Gastroesophageal sphincter (tissue), 4 donors: Measurements from ENCODE around the gene CHD5. TPM values are rescaled to one million over a fixed set of nuclear protein-coding genes. Genes with fewer than 3 reads are reported as not detected.

Experiments
- ATAC-seq: fragments of 150-250 bp; one replicate; pipeline ENCODE4 v1.9.1; 2016; ENCODE audit warnings: mild to moderate bottlenecking, moderate library complexity
- H3K27ac ChIP-seq, 4 donors: fragments of 200-600 bp; sonication (generic) in 3 of 4; 1 replicate in 3 of 4; 2 replicates in 1 of 4; pipeline ENCODE4 v1.5.1; 2016 to 2019
- H3K27me3 ChIP-seq: fragments of 200-600 bp; sonication (generic); one replicate; pipeline ENCODE4 v1.5.1; 2019
- H3K36me3 ChIP-seq, 2 donors: fragments of 200-600 bp; sonication (generic); one replicate each; pipeline ENCODE4 v1.5.1; 2019; ENCODE audit warnings: control low read depth in 1 of 2
- H3K4me1 ChIP-seq, 3 donors: fragments of 200-600 bp; sonication (generic); 1 replicate in 2 of 3; 2 replicates in 1 of 3; pipeline ENCODE4 v1.5.1; 2016 to 2019; ENCODE audit warnings: control low read depth in 2 of 3
- H3K4me3 ChIP-seq, 2 donors: fragments of 200-600 bp; sonication (generic); one replicate each; pipeline ENCODE4 v1.5.1; 2019; ENCODE audit warnings: mild to moderate bottlenecking in 1 of 2, moderate library complexity in 1 of 2
- H3K9me3 ChIP-seq, 3 donors: fragments of 200-600 bp; sonication (generic); one replicate each; pipeline ENCODE4 v1.5.1; 2017 to 2019; ENCODE audit warnings: control low read depth in 2 of 3
- CTCF ChIP-seq, 4 experiments: fragments of 200-600 bp in 2 of 4; fragments of 450-650 bp in 2 of 4; sonication (generic) in 1 of 4; IDR thresholded peaks; one replicate each; pipeline ENCODE4 v1.5.1; 2017 to 2019; ENCODE audit warnings: antibody characterized with exemption in 4 of 4, mild to moderate bottlenecking in 2 of 4, moderate library complexity in 2 of 4
- EP300 ChIP-seq: sonication (generic); formaldehyde crosslinking; IDR thresholded peaks from one replicate; pipeline ENCODE4 v1.6.1; 2017; ENCODE audit warnings: antibody characterized with exemption, mild to moderate bottlenecking
- POLR2A ChIP-seq, 2 donors: fragments of 450-650 bp; IDR thresholded peaks; one replicate each; pipeline ENCODE4 v1.6.1; 2017; ENCODE audit warnings: antibody characterized with exemption in 2 of 2, mild to moderate bottlenecking in 2 of 2, moderate library complexity in 1 of 2
- POLR2AphosphoS5 ChIP-seq: sonication (generic); formaldehyde crosslinking; IDR thresholded peaks from one replicate; pipeline ENCODE4 v1.6.1; 2017; ENCODE audit warnings: antibody characterized with exemption
- WGBS, 2 donors: methylation state at CpG; one replicate each; pipeline ENCODE4 v1.1.5; 2018; ENCODE audit warnings: low coverage in 1 of 2; 5-methylcytosine and 5-hydroxymethylcytosine counted together
- total RNA-seq, 4 donors: library from RNA; depleted of rRNA; stranded (reverse); fragments of >200 nt; gene quantifications; one replicate each; pipeline ENCODE4 v1.1.0, GENCODE V29; 2016

CHD5 gene
- total RNA-seq, 4 donors from 2014 or later: 4.4 to 34.9 (median 9.2) TPM

DNA sequence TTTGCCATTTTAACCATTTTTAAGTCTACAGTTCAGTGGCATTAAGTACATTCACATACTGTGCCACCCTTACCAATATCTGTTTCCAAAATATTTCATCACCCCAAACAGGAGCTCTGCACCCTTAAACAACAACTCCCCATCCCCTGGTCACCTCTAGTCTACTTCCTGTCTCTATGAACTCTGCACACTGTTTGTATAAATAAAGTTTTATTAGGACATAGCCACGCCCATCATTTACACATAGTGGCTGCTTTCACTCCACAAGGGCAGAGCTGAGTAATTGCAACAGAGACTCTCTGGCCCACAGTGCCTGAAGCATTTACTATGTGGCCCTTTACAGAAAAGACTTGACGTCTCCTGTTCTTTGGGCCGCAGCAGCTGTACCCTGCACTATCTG, 104.4 kb downstream of the CHD5 start:
- 86 to 100% methylated on average over 1 of the region's 3 CpGs for WGBS, 2 donors
- no peaks in the 10 kb centered on the region for H3K9me3 ChIP-seq
- H3K4me3 ChIP-seq: no peak overlapping the region
- H3K4me1 ChIP-seq: peaks cover 0 to 6% (median 0%) of the 10 kb centered on the region in 3 donors
- no peaks in the 10 kb centered on the region for H3K27me3 ChIP-seq
- H3K36me3 ChIP-seq: peaks cover 0 to 10% of the 10 kb centered on the region in 2 donors
- no peak overlapping the region for H3K27ac ChIP-seq
- no peak for TF ChIP-seq CTCF (IDR thresholded peaks at IDR 0.05)
- TF ChIP-seq POLR2A (IDR thresholded peaks at IDR 0.05): no peak
- TF ChIP-seq EP300: no peak
- no peak for TF ChIP-seq POLR2AphosphoS5
- ATAC-seq: no peak

GRCh38 chr1:6074192-6074901, 105.8 kb downstream of the CHD5 start:
- ATAC-seq: no peak
- WGBS, 2 donors: 98 to 99% methylated on average over 7 to 15 of the region's 21 CpGs
- TF ChIP-seq POLR2AphosphoS5: no peak
- TF ChIP-seq POLR2A (IDR thresholded peaks at IDR 0.05): no peak
- TF ChIP-seq EP300: no peak
- TF ChIP-seq CTCF (IDR thresholded peaks at IDR 0.05): no peak
- H3K27ac ChIP-seq: no peak overlapping the region
- H3K9me3 ChIP-seq: no peaks in the 10 kb centered on the region
- H3K27me3 ChIP-seq: no peaks in the 10 kb centered on the region
- peaks cover 0 to 8% of the 10 kb centered on the region in 2 donors for H3K36me3 ChIP-seq
- H3K4me1 ChIP-seq: no peaks in the 10 kb centered on the region
- H3K4me3 ChIP-seq: no peak overlapping the region

GRCh38 chr1:6073480-6074053, 106.6 kb downstream of the CHD5 start:
- TF ChIP-seq POLR2A (IDR thresholded peaks at IDR 0.05) (no peak), EP300 (no peak), POLR2AphosphoS5 (no peak), CTCF (IDR thresholded peaks at IDR 0.05) (no peak)
- H3K36me3 ChIP-seq: peaks cover 0 to 8% of the 10 kb centered on the region in 2 donors
- no peak for ATAC-seq
- no peaks in the 10 kb centered on the region for H3K27me3 ChIP-seq
- no peak overlapping the region for H3K4me3 ChIP-seq
- no peaks in the 10 kb centered on the region for H3K9me3 ChIP-seq
- H3K27ac ChIP-seq: no peak overlapping the region
- WGBS, 2 donors: 100% methylated on average over 1 of the region's 15 CpGs; no CpG with 5 or more reads in 1 of the 2 donors
- no peaks in the 10 kb centered on the region for H3K4me1 ChIP-seq

DNA sequence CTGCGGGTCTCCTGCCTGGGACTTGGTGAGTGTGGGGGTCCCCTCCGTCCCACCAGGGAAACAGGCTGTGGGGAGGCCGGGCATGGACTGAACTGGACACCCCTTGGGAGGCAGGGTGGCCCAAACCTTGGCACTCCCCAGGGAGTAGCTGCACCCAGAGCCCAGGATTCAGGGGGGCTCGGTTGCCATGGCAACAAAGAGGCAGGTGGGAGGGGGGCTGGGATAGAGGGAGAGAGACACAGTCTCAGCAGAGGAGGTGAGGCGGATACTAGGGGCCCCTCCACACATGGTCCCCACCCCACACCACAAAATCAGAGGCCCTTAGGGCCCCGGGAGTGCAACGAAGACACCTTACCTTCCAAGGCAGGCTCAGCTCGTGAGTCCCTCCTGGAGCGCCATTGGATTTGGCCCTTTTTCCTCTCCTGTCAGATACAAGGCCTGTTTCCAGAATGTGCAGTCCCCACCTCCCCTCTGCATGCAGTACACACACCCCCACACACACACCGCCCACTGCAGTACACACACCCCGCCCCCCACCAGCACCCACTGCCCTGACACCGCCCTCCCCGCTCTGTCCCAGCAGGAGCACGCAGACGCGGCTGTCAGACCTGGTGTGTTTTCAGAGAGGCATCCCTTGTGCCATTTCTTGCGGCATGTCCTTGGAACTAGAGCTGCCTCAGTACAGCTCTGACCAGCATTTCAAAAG, 107.2 kb downstream of the CHD5 start:
- ATAC-seq: no peak
- H3K36me3 ChIP-seq: peaks cover 0 to 8% of the 10 kb centered on the region in 2 donors
- TF ChIP-seq POLR2AphosphoS5: no peak
- TF ChIP-seq POLR2A (IDR thresholded peaks at IDR 0.05): no peak
- TF ChIP-seq EP300: no peak
- TF ChIP-seq CTCF (IDR thresholded peaks at IDR 0.05): no peak
- no peak overlapping the region for H3K4me3 ChIP-seq
- H3K4me1 ChIP-seq: no peaks in the 10 kb centered on the region
- H3K27me3 ChIP-seq: no peaks in the 10 kb centered on the region
- no peaks in the 10 kb centered on the region for H3K9me3 ChIP-seq
- H3K27ac ChIP-seq: no peak overlapping the region
- 79 to 100% methylated on average over 1 to 4 of the region's 17 CpGs for WGBS, 2 donors
